Measurements from ENCODE around the gene OR8B8. TPM values are rescaled to one million over a fixed set of nuclear protein-coding genes. Genes with fewer than 3 reads are reported as not detected.

Gene OR8B8
- polyA plus RNA-seq, 1 of the 3 experiments (the other 2 are of a cell fraction) = not detected

- Histone ChIP-seq H3K27me3 (ENCODE audit: insufficient read depth) (no peaks in the 10 kb centered on the region; the same call in 1 of the 2 replicates), H3K9me3 (no peaks in the 10 kb centered on the region), H3K4me2 (no peak overlapping the region), H3K9me2 (no peaks in the 10 kb centered on the region), H3K9ac (no peak overlapping the region), H3K27ac (ENCODE audit: low read depth in 2 of 2, low read length in 1 of 2) (no peak overlapping the region), H3K36me3 (replicated peaks in 1 of 2; ENCODE audit: control insufficient read depth in 1 of 2, insufficient read depth in 2 of 2, low read length in 1 of 2) (no peaks in the 10 kb centered on the region), H3K4me1 (ENCODE audit: control insufficient read depth in 1 of 2, insufficient read depth in 2 of 2, low read depth in 1 of 2, low read length in 1 of 2) (no peaks in the 10 kb centered on the region), H3K79me2 (ENCODE audit: insufficient read depth) (no peaks in the 10 kb centered on the region), H3F3A (replicated peaks; ENCODE audit: insufficient read depth) (no peaks in the 10 kb centered on the region), H2AFZ (ENCODE audit: low read depth) (no peak overlapping the region), H4K20me1 (ENCODE audit: insufficient read depth) (no peaks in the 10 kb centered on the region), H3K4me3 (ENCODE audit: low read depth in 2 of 2, low read length in 1 of 2) (no peak overlapping the region)
- WGBS (ENCODE audit: low lambda C conversion rate) = 0% methylated on average over 3 of the region's 3 CpGs
- POLR2A ChIA-PET = no interaction called here
- DNase-seq = no peak
- CTCF ChIA-PET = interaction anchor here (0.7 kb wide), 1 partner anchor 38 kb away, joined by 3 read pairs; no protein-coding TSS in a partner anchor
- TF ChIP-seq SIN3A (IDR thresholded peaks at IDR 0.05; ENCODE audit: borderline replicate concordance, low read depth, low read length) (no peak), JUND (IDR thresholded peaks at IDR 0.05) (no peak), NFIC (IDR thresholded peaks at IDR 0.05; ENCODE audit: borderline replicate concordance) (no peak), USF1 (IDR thresholded peaks at IDR 0.05; ENCODE audit: borderline replicate concordance, low read depth) (no peak), ZBTB33 (IDR thresholded peaks at IDR 0.05; ENCODE audit: borderline replicate concordance, low read depth) (no peak), GABPA (IDR thresholded peaks at IDR 0.05; ENCODE audit: low read depth) (no peak), ELF1 (IDR thresholded peaks at IDR 0.05) (no peak), TEAD4 (IDR thresholded peaks at IDR 0.05; ENCODE audit: borderline replicate concordance, insufficient read depth) (no peak), RFX5 (IDR thresholded peaks at IDR 0.05; ENCODE audit: low read length) (no peak), MEF2A (IDR thresholded peaks at IDR 0.05; ENCODE audit: borderline replicate concordance, low read depth) (no peak), EP300 (IDR thresholded peaks at IDR 0.05; ENCODE audit: borderline replicate concordance in 1 of 2, low read depth in 1 of 2, low read length in 1 of 2) (no peak), NRF1 (IDR thresholded peaks at IDR 0.05; ENCODE audit: low read depth, low read length) (no peak), GATA2 (CRISPR knock-in tag; IDR thresholded peaks at IDR 0.05) (no peak)
These were observed 17.8 kb upstream of the OR8B8 start for GRCh38 chr11:124463324-124463723.

GRCh38 chr11:124460459-124460858, 15.0 kb upstream of the OR8B8 start:
- Histone ChIP-seq H3F3A (replicated peaks; ENCODE audit: insufficient read depth) (no peaks in the 10 kb centered on the region), H3K27me3 (ENCODE audit: insufficient read depth) (no peaks in the 10 kb centered on the region; the same call in 1 of the 2 replicates), H2AFZ (ENCODE audit: low read depth) (no peak overlapping the region), H3K4me1 (ENCODE audit: control insufficient read depth in 1 of 2, insufficient read depth in 2 of 2, low read depth in 1 of 2, low read length in 1 of 2) (no peaks in the 10 kb centered on the region), H3K4me3 (ENCODE audit: low read depth in 2 of 2, low read length in 1 of 2) (no peak overlapping the region), H3K79me2 (ENCODE audit: insufficient read depth) (no peaks in the 10 kb centered on the region), H3K4me2 (no peak overlapping the region), H3K9me2 (no peaks in the 10 kb centered on the region), H3K9ac (no peak overlapping the region), H3K9me3 (no peaks in the 10 kb centered on the region), H4K20me1 (ENCODE audit: insufficient read depth) (no peaks in the 10 kb centered on the region), H3K27ac (ENCODE audit: low read depth in 2 of 2, low read length in 1 of 2) (no peak overlapping the region), H3K36me3 (replicated peaks in 1 of 2; ENCODE audit: control insufficient read depth in 1 of 2, insufficient read depth in 2 of 2, low read length in 1 of 2) (no peaks in the 10 kb centered on the region)
- TF ChIP-seq REST (IDR thresholded peaks at IDR 0.05; ENCODE audit: low read depth, low read length) (no peak), IRF3 (IDR thresholded peaks at IDR 0.05; ENCODE audit: low read depth, low read length) (no peak), SMC3 (IDR thresholded peaks at IDR 0.05; ENCODE audit: low read depth, low read length) (no peak), JUND (IDR thresholded peaks at IDR 0.05) (no peak), EP300 (IDR thresholded peaks at IDR 0.05; ENCODE audit: borderline replicate concordance in 1 of 2, low read depth in 1 of 2, low read length in 1 of 2) (no peak), CTCF (IDR thresholded peaks at IDR 0.05) (no peak), ELF1 (IDR thresholded peaks at IDR 0.05) (no peak), RXRA (IDR thresholded peaks at IDR 0.05; ENCODE audit: borderline replicate concordance, low read depth) (no peak)
- DNase-seq = no peak
- POLR2A ChIA-PET = no interaction called here
- 8% methylated on average over 1 of the region's 1 CpG for WGBS (ENCODE audit: low lambda C conversion rate)
- CTCF ChIA-PET = no interaction called here

Data from SK-N-SH (cell line).